Eye (tissue), 1 donor: ENCODE results near the gene EIF4H.

Source experiments
- DNase-seq: peaks from one replicate; pipeline ENCODE4 v3.0.0-alpha.2; 2015

The EIF4H gene

GRCh38 chr7:74228951-74229900 is 55.1 kb downstream of the EIF4H start:
- no peak for DNase-seq

GRCh38 chr7:74230446-74231231 is 56.5 kb downstream of the EIF4H start:
- DNase-seq = no peak

GRCh38 chr7:74231232-74231590 is 57.1 kb downstream of the EIF4H start:
- no peak for DNase-seq

- no peak for DNase-seq
Observed at GRCh38 chr7:74233655-74234285, 59.6 kb downstream of the EIF4H start.

GRCh38 chr7:74235518-74236268 is 61.5 kb downstream of the EIF4H start:
- DNase-seq = no peak

- DNase-seq = no peak
Observed at GRCh38 chr7:74236284-74236683, 62.1 kb downstream of the EIF4H start.

- DNase-seq = no peak
Observed at GRCh38 chr7:74240482-74240881, 66.3 kb downstream of the EIF4H start.

GRCh38 chr7:74242122-74242443 is 67.9 kb downstream of the EIF4H start:
- DNase-seq = no peak

- no peak for DNase-seq
Observed at GRCh38 chr7:74246497-74246896, 72.3 kb downstream of the EIF4H start.
